Measurements from ENCODE around the gene PCGF1. TPM values are rescaled to one million over a fixed set of nuclear protein-coding genes. Genes with fewer than 3 reads are reported as not detected.

Gene PCGF1
- total RNA-seq, 1 experiment from 2014 or later, result 28.1 TPM

DNA sequence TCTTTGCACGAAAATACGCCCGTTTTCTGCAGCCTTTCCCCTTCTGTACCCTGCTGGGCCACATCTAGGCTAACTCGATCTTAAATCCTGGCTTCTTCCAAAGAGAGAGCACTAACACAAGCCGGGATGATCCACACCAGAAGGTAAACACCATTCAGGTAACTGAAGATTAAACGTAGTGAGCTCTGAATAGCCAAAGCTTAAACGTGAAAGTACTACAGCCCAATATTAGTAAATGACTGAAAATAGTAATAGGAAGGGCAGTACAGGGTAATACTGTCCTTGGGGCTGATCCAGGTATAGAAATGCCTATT, 34.6 kb downstream of the PCGF1 start:
- peaks cover 13 to 26% (median 23%) of the 10 kb centered on the region in 3 experiments for H3K36me3 Mint-ChIP-seq (ENCODE audit: insufficient read depth in 1 of 3, low read depth in 3 of 3)

More for the DNA sequence above, 34.6 kb downstream of the PCGF1 start:
- peak overlapping the region; percentile 83 for H3K27ac ChIP-seq (ENCODE audit: insufficient read length, low read depth, low read length)
- no peak overlapping the region for H4K91ac ChIP-seq (ENCODE audit: insufficient read length, low read depth, low read length)
- H4K20me1 ChIP-seq (ENCODE audit: control insufficient read depth, insufficient read depth, insufficient read length), result no peaks in the 10 kb centered on the region
- Mint-ChIP-seq H3K27ac (peak overlapping the region; percentile 98 to 99 (median 98)), H3K4me3 (peak overlapping the region; percentile 96 to 98), H3K9me3 (no peaks in the 10 kb centered on the region; a peak in 1 of 5 replicates), H3K4me1 (peaks cover 11 to 12% of the 10 kb centered on the region in 2 experiments), H3K27me3 (ENCODE audit: low read depth) (peaks cover 3% of the 10 kb centered on the region)
- no peak overlapping the region for H3K23ac ChIP-seq (ENCODE audit: insufficient read length, low read depth, low read length)
- H2BK20ac ChIP-seq (ENCODE audit: low read depth, low read length, poor library complexity, severe bottlenecking), result no peak overlapping the region
- H2BK12ac ChIP-seq (ENCODE audit: insufficient read length, low read depth, low read length), result no peak overlapping the region
- no peak overlapping the region for H2BK15ac ChIP-seq (ENCODE audit: low read depth, low read length)
- H3K23me2 ChIP-seq (ENCODE audit: insufficient read length, low read depth, low read length, poor library complexity, severe bottlenecking), result peaks cover 8% of the 10 kb centered on the region
- peak overlapping the region; percentile 71 for H3K9ac ChIP-seq (ENCODE audit: extremely low read depth, insufficient read length, low read length)
- H3T11ph ChIP-seq (ENCODE audit: low read length), result no peak overlapping the region
- H2AFZ ChIP-seq (ENCODE audit: low read length), result no peak overlapping the region
- peak overlapping the region; percentile 37 for H4K5ac ChIP-seq (ENCODE audit: insufficient read length, low read depth, low read length)
- H3K4ac ChIP-seq (ENCODE audit: low read depth, low read length), result no peak overlapping the region
- H3K4me2 ChIP-seq (ENCODE audit: insufficient read depth, insufficient read length, low read length), result peak overlapping the region; percentile 82
- WGBS (ENCODE audit: extremely low coverage, insufficient read length, low lambda C conversion rate), result no CpG with 5 or more reads among the region's 7 CpGs
- H2BK120ac ChIP-seq (ENCODE audit: low read depth, low read length, poor library complexity, severe bottlenecking), result no peak overlapping the region
- H3K79me2 ChIP-seq (ENCODE audit: insufficient read depth, low read length), result no peaks in the 10 kb centered on the region
- no peak overlapping the region for H3K18ac ChIP-seq (ENCODE audit: insufficient read length, low read depth, low read length)
- H3K79me1 ChIP-seq (ENCODE audit: insufficient read depth, low read depth, low read length, poor library complexity, severe bottlenecking), result no peaks in the 10 kb centered on the region
- no peak overlapping the region for H4K8ac ChIP-seq (replicated peaks; ENCODE audit: insufficient read length, low read depth, low read length)
- H2BK5ac ChIP-seq (ENCODE audit: insufficient read length, low read length), result no peak overlapping the region
- no peaks in the 10 kb centered on the region for H3K4me1 ChIP-seq (ENCODE audit: insufficient read depth, low read length)
- DNase-seq, result no peak
- H3K14ac ChIP-seq (ENCODE audit: insufficient read depth, low read length), result peak overlapping the region; percentile 45; the same call in 1 of the 2 replicates
- no peaks in the 10 kb centered on the region for H3K27me3 ChIP-seq (ENCODE audit: insufficient read depth, low read length)
- no peaks in the 10 kb centered on the region for H3K9me3 ChIP-seq (ENCODE audit: control insufficient read depth, low read depth, low read length)
- H2AK5ac ChIP-seq (ENCODE audit: insufficient read length, low read length), result no peak overlapping the region
- H3K56ac ChIP-seq (ENCODE audit: insufficient read length, low read depth, low read length), result no peak overlapping the region
- TF ChIP-seq, protein P1, sequence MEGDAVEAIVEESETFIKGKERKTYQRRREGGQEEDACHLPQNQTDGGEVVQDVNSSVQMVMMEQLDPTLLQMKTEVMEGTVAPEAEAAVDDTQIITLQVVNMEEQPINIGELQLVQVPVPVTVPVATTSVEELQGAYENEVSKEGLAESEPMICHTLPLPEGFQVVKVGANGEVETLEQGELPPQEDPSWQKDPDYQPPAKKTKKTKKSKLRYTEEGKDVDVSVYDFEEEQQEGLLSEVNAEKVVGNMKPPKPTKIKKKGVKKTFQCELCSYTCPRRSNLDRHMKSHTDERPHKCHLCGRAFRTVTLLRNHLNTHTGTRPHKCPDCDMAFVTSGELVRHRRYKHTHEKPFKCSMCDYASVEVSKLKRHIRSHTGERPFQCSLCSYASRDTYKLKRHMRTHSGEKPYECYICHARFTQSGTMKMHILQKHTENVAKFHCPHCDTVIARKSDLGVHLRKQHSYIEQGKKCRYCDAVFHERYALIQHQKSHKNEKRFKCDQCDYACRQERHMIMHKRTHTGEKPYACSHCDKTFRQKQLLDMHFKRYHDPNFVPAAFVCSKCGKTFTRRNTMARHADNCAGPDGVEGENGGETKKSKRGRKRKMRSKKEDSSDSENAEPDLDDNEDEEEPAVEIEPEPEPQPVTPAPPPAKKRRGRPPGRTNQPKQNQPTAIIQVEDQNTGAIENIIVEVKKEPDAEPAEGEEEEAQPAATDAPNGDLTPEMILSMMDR (conservative IDR thresholded peaks at IDR 0.05), result no peak

Measured in H9 (cell line).